Measurements from ENCODE around the gene PDE4B.
"Not testable (repeated sequence)": the region's sequence is repeated elsewhere in the genome, so short reads cannot be mapped to it uniquely, and the experiment has no call there.

The PDE4B gene

GRCh38 chr1:65872301-65872700 is 79.6 kb downstream of the PDE4B start:
- TF ChIP-seq, protein P1, sequence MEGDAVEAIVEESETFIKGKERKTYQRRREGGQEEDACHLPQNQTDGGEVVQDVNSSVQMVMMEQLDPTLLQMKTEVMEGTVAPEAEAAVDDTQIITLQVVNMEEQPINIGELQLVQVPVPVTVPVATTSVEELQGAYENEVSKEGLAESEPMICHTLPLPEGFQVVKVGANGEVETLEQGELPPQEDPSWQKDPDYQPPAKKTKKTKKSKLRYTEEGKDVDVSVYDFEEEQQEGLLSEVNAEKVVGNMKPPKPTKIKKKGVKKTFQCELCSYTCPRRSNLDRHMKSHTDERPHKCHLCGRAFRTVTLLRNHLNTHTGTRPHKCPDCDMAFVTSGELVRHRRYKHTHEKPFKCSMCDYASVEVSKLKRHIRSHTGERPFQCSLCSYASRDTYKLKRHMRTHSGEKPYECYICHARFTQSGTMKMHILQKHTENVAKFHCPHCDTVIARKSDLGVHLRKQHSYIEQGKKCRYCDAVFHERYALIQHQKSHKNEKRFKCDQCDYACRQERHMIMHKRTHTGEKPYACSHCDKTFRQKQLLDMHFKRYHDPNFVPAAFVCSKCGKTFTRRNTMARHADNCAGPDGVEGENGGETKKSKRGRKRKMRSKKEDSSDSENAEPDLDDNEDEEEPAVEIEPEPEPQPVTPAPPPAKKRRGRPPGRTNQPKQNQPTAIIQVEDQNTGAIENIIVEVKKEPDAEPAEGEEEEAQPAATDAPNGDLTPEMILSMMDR (IDR thresholded peaks at IDR 0.05; ENCODE audit: borderline replicate concordance, insufficient read depth, low read depth, low read length): no peak
- H3K4me3 ChIP-seq (ENCODE audit: low read depth, low read length): no peak overlapping the region

- not testable (repeated sequence) for H3K4me3 ChIP-seq (ENCODE audit: low read depth, low read length)
Measured at GRCh38 chr1:65878342-65878741, 85.6 kb downstream of the PDE4B start.

DNA sequence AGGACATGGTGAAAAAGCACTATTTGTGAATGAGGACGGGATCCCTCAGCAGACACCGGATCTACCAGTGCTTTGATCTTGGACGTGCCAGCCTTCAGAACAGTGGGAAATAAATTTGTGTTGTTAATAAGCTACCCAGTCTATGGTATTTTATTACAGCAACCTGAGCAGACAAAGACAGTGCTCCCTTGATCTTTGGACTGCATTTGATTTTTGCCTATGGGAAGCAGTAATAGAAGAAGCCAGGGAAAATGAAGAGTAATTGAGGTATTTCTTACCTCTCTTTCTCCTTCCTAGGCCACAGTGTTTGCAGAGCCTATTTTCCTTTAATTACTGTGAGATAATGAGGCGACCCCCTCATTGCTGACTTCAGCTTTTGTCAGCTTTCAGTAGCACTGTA is 87.9 kb downstream of the PDE4B start:
- no peak overlapping the region for H3K4me3 ChIP-seq (ENCODE audit: low read depth, low read length)
- TF ChIP-seq, protein P1 (IDR thresholded peaks at IDR 0.05; ENCODE audit: borderline replicate concordance, insufficient read depth, low read depth, low read length): no peak

DNA sequence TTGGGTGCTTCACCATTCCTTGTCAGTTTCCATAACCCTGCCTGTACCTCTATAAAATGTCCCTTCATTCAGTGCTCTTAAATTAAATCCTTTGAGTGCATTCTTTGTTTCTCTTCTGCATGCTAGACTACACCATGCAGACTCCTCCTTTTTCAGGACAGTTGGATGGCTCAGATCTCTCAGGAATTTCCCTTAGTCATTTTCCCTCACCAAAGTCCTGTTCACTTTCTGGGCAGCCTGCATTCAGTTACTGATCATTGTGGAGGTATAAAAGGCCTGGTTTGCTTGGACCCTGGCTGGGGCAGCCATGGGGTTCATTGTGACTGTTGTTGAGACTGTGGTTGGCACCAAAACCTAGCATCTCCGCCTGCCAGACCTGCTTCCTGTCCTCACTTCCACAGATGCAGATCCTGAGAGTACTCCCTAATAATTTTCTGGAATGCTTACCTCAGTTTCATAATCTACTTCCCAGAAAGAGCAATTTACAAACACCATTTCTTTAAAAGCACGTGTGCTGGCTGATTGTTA is 88.4 kb downstream of the PDE4B start:
- H3K4me3 ChIP-seq (ENCODE audit: low read depth, low read length): no peak overlapping the region
- TF ChIP-seq, protein P1 (IDR thresholded peaks at IDR 0.05; ENCODE audit: borderline replicate concordance, insufficient read depth, low read depth, low read length): no peak

- TF ChIP-seq, protein P1 (IDR thresholded peaks at IDR 0.05; ENCODE audit: borderline replicate concordance, insufficient read depth, low read depth, low read length): no peak
- H3K4me3 ChIP-seq (ENCODE audit: low read depth, low read length): no peak overlapping the region
Measured at GRCh38 chr1:65882076-65882475, 89.4 kb downstream of the PDE4B start.

- TF ChIP-seq, protein P1 (IDR thresholded peaks at IDR 0.05; ENCODE audit: borderline replicate concordance, insufficient read depth, low read depth, low read length): no peak
- no peak overlapping the region for H3K4me3 ChIP-seq (ENCODE audit: low read depth, low read length)
Measured at GRCh38 chr1:65889441-65889840, 96.7 kb downstream of the PDE4B start.

- TF ChIP-seq, protein P1 (IDR thresholded peaks at IDR 0.05; ENCODE audit: borderline replicate concordance, insufficient read depth, low read depth, low read length): no peak
- H3K4me3 ChIP-seq (ENCODE audit: low read depth, low read length): no peak overlapping the region
Measured at GRCh38 chr1:65890201-65890843, 97.6 kb downstream of the PDE4B start.

Data from GM12875 (cell line).